ENCODE results near the gene ARID3B.

DNA sequence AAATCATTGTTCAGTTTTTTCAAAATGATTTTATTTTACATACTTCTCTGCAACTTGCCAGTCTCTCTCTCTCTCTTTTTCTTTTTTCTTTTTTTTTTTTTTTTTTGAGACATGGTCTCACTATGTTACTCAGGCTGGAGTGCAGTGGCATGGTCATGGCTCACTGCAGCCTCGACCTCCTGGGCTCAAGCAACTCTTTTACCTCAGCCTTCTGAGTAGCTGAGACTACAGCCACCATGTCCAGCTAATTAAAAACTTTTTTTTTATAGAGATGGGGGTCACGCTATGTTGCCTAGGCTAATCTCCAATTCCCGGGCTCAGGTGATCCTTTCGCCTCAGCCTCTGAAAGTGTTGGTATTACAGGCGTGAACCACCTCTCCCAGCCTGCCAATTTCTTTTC is 12.1 kb upstream of the ARID3B start:
- TF ChIP-seq, protein P1, sequence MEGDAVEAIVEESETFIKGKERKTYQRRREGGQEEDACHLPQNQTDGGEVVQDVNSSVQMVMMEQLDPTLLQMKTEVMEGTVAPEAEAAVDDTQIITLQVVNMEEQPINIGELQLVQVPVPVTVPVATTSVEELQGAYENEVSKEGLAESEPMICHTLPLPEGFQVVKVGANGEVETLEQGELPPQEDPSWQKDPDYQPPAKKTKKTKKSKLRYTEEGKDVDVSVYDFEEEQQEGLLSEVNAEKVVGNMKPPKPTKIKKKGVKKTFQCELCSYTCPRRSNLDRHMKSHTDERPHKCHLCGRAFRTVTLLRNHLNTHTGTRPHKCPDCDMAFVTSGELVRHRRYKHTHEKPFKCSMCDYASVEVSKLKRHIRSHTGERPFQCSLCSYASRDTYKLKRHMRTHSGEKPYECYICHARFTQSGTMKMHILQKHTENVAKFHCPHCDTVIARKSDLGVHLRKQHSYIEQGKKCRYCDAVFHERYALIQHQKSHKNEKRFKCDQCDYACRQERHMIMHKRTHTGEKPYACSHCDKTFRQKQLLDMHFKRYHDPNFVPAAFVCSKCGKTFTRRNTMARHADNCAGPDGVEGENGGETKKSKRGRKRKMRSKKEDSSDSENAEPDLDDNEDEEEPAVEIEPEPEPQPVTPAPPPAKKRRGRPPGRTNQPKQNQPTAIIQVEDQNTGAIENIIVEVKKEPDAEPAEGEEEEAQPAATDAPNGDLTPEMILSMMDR (IDR thresholded peaks at IDR 0.05), result no peak
- TF ChIP-seq FOXM1 (IDR thresholded peaks at IDR 0.05; ENCODE audit: low read depth) (no peak), EP300 (IDR thresholded peaks at IDR 0.05; ENCODE audit: borderline replicate concordance in 1 of 2, low read depth in 1 of 2, low read length in 1 of 2) (no peak), FOSL2 (IDR thresholded peaks at IDR 0.05; ENCODE audit: borderline replicate concordance, low read depth) (no peak), PBX3 (IDR thresholded peaks at IDR 0.05) (no peak), JUND (IDR thresholded peaks at IDR 0.05) (no peak), POLR2AphosphoS5 (IDR thresholded peaks at IDR 0.05; ENCODE audit: low read depth, low read length) (no peak), MXI1 (IDR thresholded peaks at IDR 0.05; ENCODE audit: low read depth, low read length) (no peak), GABPA (IDR thresholded peaks at IDR 0.05; ENCODE audit: low read depth) (no peak), TCF12 (IDR thresholded peaks at IDR 0.05) (no peak), NFIC (IDR thresholded peaks at IDR 0.05; ENCODE audit: borderline replicate concordance) (no peak), RXRA (IDR thresholded peaks at IDR 0.05; ENCODE audit: borderline replicate concordance, low read depth) (no peak), TEAD4 (IDR thresholded peaks at IDR 0.05; ENCODE audit: borderline replicate concordance, insufficient read depth) (no peak)
- TF ChIP-seq, protein P2, sequence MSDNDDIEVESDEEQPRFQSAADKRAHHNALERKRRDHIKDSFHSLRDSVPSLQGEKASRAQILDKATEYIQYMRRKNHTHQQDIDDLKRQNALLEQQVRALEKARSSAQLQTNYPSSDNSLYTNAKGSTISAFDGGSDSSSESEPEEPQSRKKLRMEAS (IDR thresholded peaks at IDR 0.05; ENCODE audit: low read depth), result no peak

Measured in SK-N-SH (cell line).